Type B pancreatic cell (in vitro differentiated cells): Measurements from ENCODE around the gene RAMP3. TPM values are rescaled to one million over a fixed set of nuclear protein-coding genes. Genes with fewer than 3 reads are reported as not detected.

ENCODE experiments used
- DNase-seq: peaks from one replicate; pipeline ENCODE4 v3.0.0; 2021; ENCODE audit warnings: mixed read lengths; ENCODE audit not compliant: unreplicated experiment; ENCODE audit errors: extremely low spot score
- H3K27ac Mint-ChIP-seq: 2 replicates; pipeline ENCODE4 v1.8.0; 2021; ENCODE audit warnings: mild to moderate bottlenecking, mixed read lengths
- H3K27me3 Mint-ChIP-seq: 2 replicates; pipeline ENCODE4 v1.8.0; 2021; ENCODE audit warnings: mixed read lengths
- H3K36me3 Mint-ChIP-seq: 2 replicates; pipeline ENCODE4 v1.8.0; 2021; ENCODE audit warnings: mixed read lengths
- H3K4me1 Mint-ChIP-seq: one replicate; pipeline ENCODE4 v1.8.0; 2021; ENCODE audit warnings: mixed read lengths; ENCODE audit not compliant: unreplicated experiment
- H3K4me3 Mint-ChIP-seq: 2 replicates; pipeline ENCODE4 v1.8.0; 2021; ENCODE audit warnings: mild to moderate bottlenecking, mixed read lengths
- H3K9me3 Mint-ChIP-seq: 2 replicates; pipeline ENCODE4 v1.8.0; 2021; ENCODE audit warnings: mixed read lengths
- total RNA-seq: library from RNA; stranded (reverse); gene quantifications from 2 replicates; pipeline ENCODE4 v1.2.1, GENCODE V29; 2021; ENCODE audit warnings: low replicate concordance
- TF ChIP-seq, protein P1 (sequence below): fragments of 200-600 bp; sonication (generic); conservative IDR thresholded peaks from 2 replicates; pipeline ENCODE4 v1.5.0; 2021; ENCODE audit warnings: antibody characterized with exemption, mild to moderate bottlenecking

RAMP3 gene
- total RNA-seq, 1 donor from 2014 or later = 0.70 TPM

DNA sequence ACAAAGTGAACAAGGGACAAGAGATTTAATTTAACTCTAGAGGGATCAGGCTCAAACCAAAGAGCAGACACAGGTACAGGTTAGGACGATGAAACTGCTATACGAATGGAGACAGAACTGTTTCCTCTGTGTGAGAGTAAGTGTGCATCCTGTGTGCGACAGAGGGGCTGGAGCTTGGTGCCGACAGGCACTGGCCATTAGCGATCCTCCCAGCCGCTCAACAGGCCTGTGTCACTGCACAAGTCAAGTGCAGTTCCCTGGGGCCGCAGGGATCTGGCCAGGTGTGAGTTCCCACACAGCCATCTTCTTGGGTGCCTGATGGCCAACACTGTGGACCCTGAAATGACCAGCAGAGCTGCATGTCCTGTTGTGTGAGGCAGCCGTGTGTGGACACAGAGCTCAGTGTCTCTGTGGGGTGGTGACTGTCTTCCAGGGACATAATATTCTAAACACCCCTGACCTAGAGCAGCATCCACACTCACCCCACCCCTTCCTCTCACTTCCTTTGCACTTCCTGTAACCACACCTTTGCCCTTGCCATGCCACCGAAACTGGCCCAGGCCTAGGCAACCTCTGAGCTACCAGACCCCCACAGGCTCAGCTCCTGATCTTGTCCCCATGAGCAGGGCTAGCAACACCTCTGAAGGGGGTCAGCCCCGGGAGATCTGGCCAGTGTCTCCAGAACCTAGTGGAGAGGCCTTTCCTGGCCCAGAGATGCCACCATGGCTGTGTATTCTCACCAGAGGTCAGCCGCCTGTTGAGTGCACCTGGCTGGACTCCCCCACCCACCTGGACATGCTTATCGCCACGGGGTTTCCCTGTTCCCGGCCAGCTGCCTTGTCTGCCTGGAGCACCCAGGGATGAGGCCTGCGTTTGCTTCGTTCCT lies 34.4 kb upstream of the RAMP3 start:
- Mint-ChIP-seq H3K27me3 (peaks cover 9% of the 10 kb centered on the region), H3K4me1 (no peaks in the 10 kb centered on the region), H3K36me3 (no peaks in the 10 kb centered on the region), H3K4me3 (no peak overlapping the region), H3K9me3 (no peaks in the 10 kb centered on the region), H3K27ac (no peak overlapping the region)
- DNase-seq = no peak
- TF ChIP-seq, protein P1, sequence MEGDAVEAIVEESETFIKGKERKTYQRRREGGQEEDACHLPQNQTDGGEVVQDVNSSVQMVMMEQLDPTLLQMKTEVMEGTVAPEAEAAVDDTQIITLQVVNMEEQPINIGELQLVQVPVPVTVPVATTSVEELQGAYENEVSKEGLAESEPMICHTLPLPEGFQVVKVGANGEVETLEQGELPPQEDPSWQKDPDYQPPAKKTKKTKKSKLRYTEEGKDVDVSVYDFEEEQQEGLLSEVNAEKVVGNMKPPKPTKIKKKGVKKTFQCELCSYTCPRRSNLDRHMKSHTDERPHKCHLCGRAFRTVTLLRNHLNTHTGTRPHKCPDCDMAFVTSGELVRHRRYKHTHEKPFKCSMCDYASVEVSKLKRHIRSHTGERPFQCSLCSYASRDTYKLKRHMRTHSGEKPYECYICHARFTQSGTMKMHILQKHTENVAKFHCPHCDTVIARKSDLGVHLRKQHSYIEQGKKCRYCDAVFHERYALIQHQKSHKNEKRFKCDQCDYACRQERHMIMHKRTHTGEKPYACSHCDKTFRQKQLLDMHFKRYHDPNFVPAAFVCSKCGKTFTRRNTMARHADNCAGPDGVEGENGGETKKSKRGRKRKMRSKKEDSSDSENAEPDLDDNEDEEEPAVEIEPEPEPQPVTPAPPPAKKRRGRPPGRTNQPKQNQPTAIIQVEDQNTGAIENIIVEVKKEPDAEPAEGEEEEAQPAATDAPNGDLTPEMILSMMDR = no peak

DNA sequence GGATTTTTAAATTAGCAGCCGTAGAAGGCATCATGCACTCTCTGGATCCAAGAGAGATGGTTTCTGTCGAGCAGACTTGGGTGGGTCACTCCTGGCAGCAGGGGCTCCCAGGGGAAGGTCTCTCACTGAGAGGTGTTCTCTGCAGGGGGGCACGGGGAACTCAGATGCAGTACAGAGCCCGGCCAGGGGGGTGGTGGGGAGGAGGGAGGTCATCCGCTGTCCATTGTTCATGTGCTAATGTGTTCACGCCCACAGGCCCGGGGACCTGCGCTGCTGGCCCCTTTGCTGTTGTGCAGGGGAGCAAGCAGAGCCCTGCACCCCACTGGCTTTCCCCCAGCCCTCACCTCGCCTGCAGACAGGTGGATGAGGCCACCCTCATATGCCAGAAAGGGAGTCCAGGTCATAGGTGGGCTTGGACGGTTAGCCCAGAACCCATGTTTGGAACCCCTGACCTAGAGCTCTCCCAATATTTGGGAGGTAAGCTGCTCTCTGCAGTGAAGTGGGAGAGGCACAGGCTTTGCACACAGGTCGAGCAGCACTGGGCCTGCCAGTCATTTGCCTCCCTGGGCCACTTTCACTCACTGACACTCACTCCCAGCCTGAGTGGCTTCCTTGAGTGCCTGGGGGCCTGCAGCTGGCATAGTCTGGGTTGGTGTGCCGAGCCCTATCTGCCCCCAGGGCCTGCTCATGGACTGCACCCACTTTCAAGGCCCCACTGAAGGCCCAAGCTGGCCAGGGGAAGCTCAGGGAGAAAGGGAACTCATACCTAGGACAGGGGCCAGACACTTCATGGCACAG lies 33.5 kb upstream of the RAMP3 start:
- Mint-ChIP-seq H3K27me3 (peaks cover 4% of the 10 kb centered on the region), H3K36me3 (no peaks in the 10 kb centered on the region), H3K27ac (no peak overlapping the region), H3K4me1 (no peaks in the 10 kb centered on the region), H3K9me3 (no peaks in the 10 kb centered on the region), H3K4me3 (no peak overlapping the region)
- TF ChIP-seq, protein P1 = no peak
- DNase-seq = no peak

DNA sequence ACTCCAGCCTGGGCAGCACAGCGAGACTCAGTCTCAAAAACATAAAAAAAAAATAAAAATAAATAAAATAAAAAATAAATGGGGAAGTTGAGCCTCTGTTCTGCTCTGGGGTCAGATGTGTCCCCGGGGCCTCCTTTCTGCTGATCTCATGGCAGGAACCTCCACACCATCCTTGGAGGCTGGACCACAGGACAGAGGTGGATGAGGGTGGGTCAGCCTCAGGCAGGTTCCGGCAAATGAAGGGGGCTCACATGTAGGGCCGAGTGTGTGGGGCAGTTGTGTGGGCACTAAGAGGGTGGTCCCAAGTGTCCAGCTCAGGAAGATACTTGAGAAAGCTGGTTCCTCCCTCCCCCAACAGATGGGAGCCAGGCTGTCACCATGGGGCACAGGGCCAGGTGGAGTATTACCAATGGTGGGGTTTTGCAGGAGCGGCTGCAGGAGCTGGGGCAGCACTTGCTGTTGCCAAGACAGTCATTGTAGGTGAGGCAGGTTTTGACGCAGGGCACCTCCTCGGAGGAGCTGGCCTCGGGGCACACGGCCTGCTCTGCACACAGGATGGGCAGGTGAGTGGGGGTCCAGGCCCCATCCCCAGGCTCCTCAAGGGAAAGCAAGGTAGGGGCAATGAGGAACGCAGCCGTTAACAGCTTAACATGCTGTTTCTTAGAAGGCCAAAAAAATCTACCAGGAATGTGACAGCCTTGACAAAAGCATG lies 32.2 kb upstream of the RAMP3 start:
- Mint-ChIP-seq H3K27ac (no peak overlapping the region), H3K4me3 (no peak overlapping the region), H3K9me3 (no peaks in the 10 kb centered on the region), H3K27me3 (no peaks in the 10 kb centered on the region), H3K4me1 (no peaks in the 10 kb centered on the region), H3K36me3 (no peaks in the 10 kb centered on the region)
- no peak for DNase-seq
- TF ChIP-seq, protein P1 = no peak

DNA sequence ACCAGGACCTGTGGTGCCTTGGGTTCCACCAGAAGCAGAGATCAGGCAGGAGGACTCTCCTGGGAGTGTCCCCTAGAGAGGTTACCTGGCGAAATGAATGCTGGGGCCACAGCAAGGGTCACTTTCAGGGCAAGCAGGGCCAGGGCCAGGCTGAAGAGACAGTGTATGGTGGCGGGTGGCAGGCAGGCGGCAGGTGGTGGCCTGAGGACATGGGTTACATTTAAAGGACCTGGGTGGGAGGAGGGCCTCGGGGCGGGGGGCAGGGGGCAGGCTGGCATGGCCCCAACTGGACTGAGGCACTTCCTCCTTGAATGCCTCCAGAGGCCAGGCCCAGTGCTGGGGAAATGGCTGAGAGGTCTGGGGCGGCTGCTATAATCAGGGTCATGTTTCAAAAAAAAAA lies 31.4 kb upstream of the RAMP3 start:
- Mint-ChIP-seq H3K36me3 (no peaks in the 10 kb centered on the region), H3K27me3 (no peaks in the 10 kb centered on the region), H3K4me1 (no peaks in the 10 kb centered on the region), H3K27ac (no peak overlapping the region), H3K9me3 (no peaks in the 10 kb centered on the region), H3K4me3 (no peak overlapping the region)
- DNase-seq = no peak
- TF ChIP-seq, protein P1 = no peak

DNA sequence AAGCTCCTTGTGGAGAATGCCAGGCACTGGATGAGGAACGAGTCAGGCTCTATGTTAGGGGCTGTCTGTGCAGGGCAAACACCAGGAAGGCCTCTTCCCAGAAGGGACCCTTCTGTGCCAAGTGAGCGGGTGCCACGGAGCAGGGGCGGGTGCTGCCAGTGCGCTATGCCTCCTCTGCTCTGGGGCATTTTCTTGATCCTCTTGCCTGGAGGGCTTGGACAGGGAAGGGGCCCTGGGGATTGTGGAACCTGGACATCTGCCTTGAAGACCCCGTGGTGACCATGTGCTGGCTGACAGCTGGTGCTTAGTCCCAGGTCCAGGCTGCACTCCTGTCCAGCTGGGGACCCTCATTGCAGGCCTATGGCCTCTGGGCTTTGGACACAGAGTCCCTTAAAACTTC lies 30.7 kb upstream of the RAMP3 start:
- H3K27ac Mint-ChIP-seq = no peak overlapping the region
- H3K27me3 Mint-ChIP-seq = no peaks in the 10 kb centered on the region
- TF ChIP-seq, protein P1 = no peak
- H3K4me1 Mint-ChIP-seq = no peaks in the 10 kb centered on the region
- no peak overlapping the region for H3K4me3 Mint-ChIP-seq
- H3K36me3 Mint-ChIP-seq = no peaks in the 10 kb centered on the region
- no peaks in the 10 kb centered on the region for H3K9me3 Mint-ChIP-seq
- no peak for DNase-seq
